ENCODE results near the gene AGMAT. TPM values are rescaled to one million over a fixed set of nuclear protein-coding genes. Genes with fewer than 3 reads are reported as not detected.

AGMAT gene
- total and polyA plus RNA-seq, 2 of the 13 experiments (the other 11 are each of a cell fraction or from before 2014, with no cell fraction given): 59.1 to 174 TPM

- TF ChIP-seq ATF2 (CRISPR knock-in tag; IDR thresholded peaks at IDR 0.05): peak; percentile 81; the same call in 1 of the 2 replicates
- no peak for TF ChIP-seq FOXK2 (IDR thresholded peaks at IDR 0.05)
- 0 out of 2 replicates have a peak, but pooled peaks have one; percentile 52 for TF ChIP-seq ZNF782 (CRISPR knock-in tag; IDR thresholded peaks at IDR 0.05; ENCODE audit: borderline replicate concordance)
- TF ChIP-seq ZNF740 (CRISPR knock-in tag; IDR thresholded peaks at IDR 0.05): peak; percentile 59; the same call in 1 of the 2 replicates
- TF ChIP-seq MBNL3 (CRISPR knock-in tag; conservative IDR thresholded peaks at IDR 0.05): no peak
- TF ChIP-seq ZNF619 (CRISPR knock-in tag; IDR thresholded peaks at IDR 0.05): no peak; the same call in 1 of the 2 replicates
- no peak for TF ChIP-seq ZBTB21 (CRISPR knock-in tag; IDR thresholded peaks at IDR 0.05)
- TF ChIP-seq ZNF142 (CRISPR knock-in tag; IDR thresholded peaks at IDR 0.05): 0 out of 2 replicates have a peak, but pooled peaks have one; percentile 74
- TF ChIP-seq MEIS1 (CRISPR knock-in tag; IDR thresholded peaks at IDR 0.05; ENCODE audit: borderline replicate concordance): no peak
- peak; percentile 84 for TF ChIP-seq ELF3 (CRISPR knock-in tag; IDR thresholded peaks at IDR 0.05)
- no peak for TF ChIP-seq ZNF780A (CRISPR knock-in tag; IDR thresholded peaks at IDR 0.05)
- TF ChIP-seq SNAPC5 (CRISPR knock-in tag; IDR thresholded peaks at IDR 0.05; ENCODE audit: borderline replicate concordance): no peak; the same call in 1 of the 2 replicates
- no peak for TF ChIP-seq DZIP1 (CRISPR knock-in tag; IDR thresholded peaks at IDR 0.05)
- TF ChIP-seq ZNF24 (IDR thresholded peaks at IDR 0.05): no peak; the same call in 1 of the 2 replicates
- peak; percentile 64 for TF ChIP-seq FOSL2 (CRISPR knock-in tag; IDR thresholded peaks at IDR 0.05)
- peak; percentile 95 for TF ChIP-seq MXD3 (CRISPR knock-in tag; IDR thresholded peaks at IDR 0.05)
- peak; percentile 86 for TF ChIP-seq SP4 (CRISPR knock-in tag; IDR thresholded peaks at IDR 0.05)
- no peak; the same call in 1 of the 2 replicates for TF ChIP-seq ZNF558 (CRISPR knock-in tag; IDR thresholded peaks at IDR 0.05; ENCODE audit: borderline replicate concordance)
These were observed at the start of gene AGMAT (continued) for GRCh38 chr1:15584489-15585363.
